Kidney tubule cell (primary cell): ENCODE results near the gene FTL.

Source experiments
- DNase-seq: peaks from one replicate; pipeline ENCODE4 v3.0.0-alpha.2; 2018; ENCODE audit warnings: low spot score

Gene FTL

DNA sequence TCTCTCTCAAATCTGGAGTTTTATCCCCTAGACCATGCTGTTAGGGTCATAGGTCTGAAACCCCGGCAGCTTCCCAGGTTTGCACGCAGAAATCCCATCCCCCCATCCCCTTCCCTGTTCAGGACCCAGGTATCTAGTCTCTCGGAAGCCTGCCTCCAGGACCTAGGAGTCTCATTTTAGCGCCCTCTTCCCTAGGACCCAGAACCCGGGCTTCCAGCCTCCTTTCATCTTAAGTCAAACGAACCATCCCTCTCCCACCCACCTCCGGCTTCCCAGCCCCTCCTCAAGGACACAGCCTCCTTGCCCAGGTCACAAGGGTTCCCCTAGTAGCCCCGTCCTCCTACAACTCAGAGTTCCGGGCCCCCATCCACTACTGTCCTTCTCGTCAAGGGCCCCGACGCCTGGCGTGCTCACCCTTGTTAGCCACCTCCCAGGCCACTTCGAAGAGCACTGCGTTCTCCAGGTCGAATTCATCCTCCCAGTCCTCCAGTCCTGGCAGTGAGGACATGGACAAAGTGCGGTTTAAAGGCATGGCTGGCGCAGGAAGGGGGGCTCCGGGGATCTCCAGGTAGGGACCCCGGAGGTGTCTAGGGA lies 27.6 kb downstream of the FTL start:
- DNase-seq = no peak

- peak; percentile 100 for DNase-seq
These were observed 28.3 kb downstream of the FTL start, which contains the start of the genes GYS1 and RUVBL2 for GRCh38 chr19:48993175-48994034. Gene GYS1, minus strand, starts transcription at chr19:48993309. Its CDS starts 197 bp downstream, at chr19:48993112. Gene RUVBL2, plus strand, starts transcription at chr19:48993887. Its CDS starts 25 bp downstream, at chr19:48993912.

DNA sequence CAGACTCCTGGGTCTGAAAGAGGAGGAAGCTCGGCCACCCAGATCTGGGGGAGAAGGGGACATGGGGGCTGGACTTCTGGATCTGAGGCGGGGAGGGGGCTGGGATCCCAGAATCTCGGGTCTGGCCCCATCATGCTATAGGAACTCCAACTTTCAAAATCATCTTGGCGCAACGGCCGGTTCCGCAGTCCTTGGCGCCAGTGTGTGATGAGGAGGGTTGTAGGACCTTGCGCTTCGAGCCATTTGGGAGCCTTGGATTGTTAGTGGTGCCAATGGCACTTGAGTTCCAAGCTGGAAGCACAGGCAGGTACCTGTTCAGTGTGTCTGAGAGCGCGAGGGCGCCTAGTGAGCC lies 28.9 kb downstream of the FTL start:
- DNase-seq = no peak

DNA sequence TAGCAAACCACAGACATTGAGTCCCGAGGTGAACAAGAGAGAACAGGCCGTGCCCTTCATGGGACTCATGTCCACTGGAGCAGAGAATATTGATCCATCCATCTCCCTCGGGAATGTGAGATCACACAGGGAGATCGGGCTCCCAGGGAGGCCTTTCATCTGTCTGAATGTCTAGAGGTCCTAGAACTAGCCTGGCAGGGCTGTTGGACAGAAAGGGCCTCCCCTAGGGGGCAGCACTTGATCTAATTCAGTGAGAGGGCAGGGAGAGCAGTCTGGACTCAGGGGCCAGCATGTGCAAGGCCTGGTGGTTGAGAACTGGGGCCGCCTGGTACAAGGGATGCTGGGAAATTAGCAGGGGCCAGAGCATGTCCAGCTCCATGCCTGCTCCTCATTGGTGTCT lies 32.9 kb downstream of the FTL start:
- peak; percentile 79 for DNase-seq

GRCh38 chr19:48999481-49000325 lies 34.6 kb downstream of the FTL start:
- peak; percentile 63 for DNase-seq

GRCh38 chr19:49004133-49004532 lies 39.0 kb downstream of the FTL start:
- DNase-seq = no peak

GRCh38 chr19:49004964-49005614 lies 40.0 kb downstream of the FTL start:
- no peak for DNase-seq

- no peak for DNase-seq
These were observed 41.8 kb downstream of the FTL start for GRCh38 chr19:49006905-49007304.

- no peak for DNase-seq
These were observed 44.7 kb downstream of the FTL start for GRCh38 chr19:49009828-49010227.

- no peak for DNase-seq
These were observed 45.3 kb downstream of the FTL start for GRCh38 chr19:49010453-49010852.

GRCh38 chr19:49011194-49011593 lies 46.1 kb downstream of the FTL start:
- DNase-seq = no peak

DNA sequence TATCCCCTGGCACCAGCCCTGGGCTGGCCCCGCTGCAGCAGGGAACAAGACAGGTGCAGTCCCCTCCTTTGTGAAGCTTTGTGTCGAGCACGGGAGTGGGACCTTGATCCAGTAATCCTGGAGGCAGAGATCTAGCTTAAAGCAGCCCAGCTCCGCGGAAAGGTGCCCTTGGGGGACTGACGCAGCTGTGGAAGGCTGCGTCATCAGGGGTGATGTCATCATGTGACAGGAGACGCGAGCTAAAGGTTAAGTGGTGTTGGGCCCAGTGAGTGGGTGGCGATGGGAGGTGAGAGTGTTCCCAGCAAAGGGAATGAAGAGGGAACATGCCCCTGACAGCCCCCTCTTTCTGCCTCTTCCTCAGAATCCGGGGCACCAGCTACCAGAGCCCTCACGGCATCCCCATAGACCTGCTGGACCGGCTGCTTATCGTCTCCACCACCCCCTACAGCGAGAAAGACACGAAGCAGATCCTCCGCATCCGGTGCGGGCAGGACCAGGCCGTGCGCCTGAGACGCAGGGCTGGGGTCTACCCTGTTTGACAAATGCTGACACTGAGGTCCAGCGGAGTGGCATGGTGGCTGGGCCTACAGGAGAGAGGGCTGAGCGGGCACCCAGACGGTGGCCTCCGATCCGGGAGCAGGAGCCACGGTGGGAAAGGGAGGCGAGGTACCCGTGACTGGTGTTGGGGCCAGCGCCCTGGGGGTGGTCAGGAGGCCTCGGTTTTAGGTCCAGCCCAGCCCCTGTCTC lies 49.2 kb downstream of the FTL start:
- no peak for DNase-seq

GRCh38 chr19:49014870-49015255 lies 49.8 kb downstream of the FTL start:
- no peak for DNase-seq

DNA sequence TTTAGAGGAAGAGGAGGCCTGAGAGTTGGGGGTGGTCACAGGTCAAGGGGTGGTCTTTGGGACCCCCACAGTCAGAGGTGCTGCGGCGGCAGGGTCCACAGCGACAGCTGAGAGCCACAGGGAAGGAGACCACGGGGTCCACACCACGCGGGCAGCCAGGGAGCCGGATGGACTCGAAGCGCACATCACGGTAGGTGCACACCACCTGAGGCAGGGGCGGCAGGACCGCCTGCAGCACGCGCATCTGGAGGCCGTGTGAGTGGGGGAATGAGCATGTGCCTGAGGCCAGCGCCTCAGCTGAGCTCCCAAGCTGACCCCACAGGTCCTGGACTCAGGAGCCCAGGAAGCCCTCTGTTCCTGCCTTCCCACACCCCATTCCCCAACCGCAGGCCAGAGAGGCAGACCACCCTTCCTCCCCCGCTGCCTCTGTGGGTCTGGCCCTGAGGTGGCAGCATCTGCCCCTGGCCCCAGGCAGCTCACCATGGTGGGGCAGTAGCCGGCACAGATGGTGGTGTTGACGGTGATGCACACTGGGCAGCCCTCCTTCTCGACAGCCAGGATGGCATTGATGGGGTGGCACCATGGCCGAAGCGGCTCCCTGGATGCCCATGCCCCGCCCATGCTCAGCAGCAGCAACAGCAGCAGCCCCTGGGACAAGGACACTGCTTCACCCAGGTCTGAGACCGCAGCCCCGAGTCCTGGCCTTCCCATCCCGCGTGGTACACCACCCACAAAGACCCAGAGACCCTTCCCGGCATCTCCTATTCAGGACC lies 51.1 kb downstream of the FTL start:
- DNase-seq = peak; percentile 0
